ENCODE results near the gene LSAMP. TPM values are rescaled to one million over a fixed set of nuclear protein-coding genes. Genes with fewer than 3 reads are reported as not detected.

Gene LSAMP
- total and polyA plus RNA-seq, 2 of the 8 experiments (the other 6 are each of a cell fraction or from before 2014, with no cell fraction given): 1.8 to 5.7 TPM

- TF ChIP-seq CTCF (IDR thresholded peaks at IDR 0.05; ENCODE audit: control extremely low read depth in 1 of 3, insufficient read depth in 1 of 3, low read depth in 1 of 3, low read length in 3 of 3) (peak in 1 of 3 experiments; percentile 2; a peak in 1 of 4 replicates), SIRT6 (IDR thresholded peaks at IDR 0.05; ENCODE audit: low read length) (no peak)
Observed at GRCh38 chr3:115832265-115832664, 613.0 kb downstream of the LSAMP start (continued).

All from H1 (cell line).